G401 (cell line): Measurements from ENCODE around the gene ZFP30. TPM values are rescaled to one million over a fixed set of nuclear protein-coding genes. Genes with fewer than 3 reads are reported as not detected.
A peak's percentile ranks its signal among the peaks of the same experiment; 100 is the strongest.
"Not testable (repeated sequence)": the region's sequence is repeated elsewhere in the genome, so short reads cannot be mapped to it uniquely, and the experiment has no call there.

Source experiments
- DNase-seq: peaks from one replicate; pipeline ENCODE4 v3.0.0-alpha.2; 2015; ENCODE audit warnings: low spot score
- in situ Hi-C: cut with HindIII; loops from 2 replicates; pipeline ENCODE4 v1.10.0; 2016; ENCODE audit warnings: low sequenced_read_pairs, mixed read lengths
- total RNA-seq: library from RNA; depleted of rRNA; stranded (reverse); fragments of >200 nt; shearing (Covaris generic); gene quantifications from 2 replicates; pipeline ENCODE4 v1.2.3, GENCODE V29; 2014; rRNA removed

The ZFP30 gene
- 13.6 and 42.7 TPM in 2 replicates for total RNA-seq

- in situ Hi-C loops = no loop called here
- peak; percentile 89 for DNase-seq
Observed at GRCh38 chr19:37655301-37655688, at the start of gene ZFP30. ZFP30 (minus strand) TSS chr19:37655465; CDS start chr19:37647822, 7,643 bp downstream.

- in situ Hi-C loops = no loop called here
- DNase-seq = no peak
Observed at GRCh38 chr19:37699057-37699456, 43.8 kb upstream of the ZFP30 start.

GRCh38 chr19:37698216-37698615 lies 43.0 kb upstream of the ZFP30 start:
- DNase-seq = no peak
- in situ Hi-C loops = no loop called here

GRCh38 chr19:37695144-37695899 lies 40.1 kb upstream of the ZFP30 start:
- DNase-seq = no peak
- in situ Hi-C loops = no loop called here

GRCh38 chr19:37692956-37693620 lies 37.8 kb upstream of the ZFP30 start:
- DNase-seq = no peak
- in situ Hi-C loops = no loop called here

- peak; percentile 89 for DNase-seq
- in situ Hi-C loops = no loop called here
Observed at GRCh38 chr19:37691881-37692504, 36.7 kb upstream of the ZFP30 start.

- no peak for DNase-seq
- in situ Hi-C loops = no loop called here
Observed at GRCh38 chr19:37683520-37683919, 28.3 kb upstream of the ZFP30 start.

- in situ Hi-C loops = no loop called here
Observed at GRCh38 chr19:37669450-37669914, 14.2 kb upstream of the ZFP30 start.

GRCh38 chr19:37657157-37657556 lies 1.9 kb upstream of the ZFP30 start:
- DNase-seq, in situ Hi-C loops: not testable (repeated sequence)

More at GRCh38 chr19:37669450-37669914, 14.2 kb upstream of the ZFP30 start:
- no peak for DNase-seq

- in situ Hi-C loops = no loop called here
- DNase-seq = peak; percentile 87
Observed at GRCh38 chr19:37655689-37656371, 565 bp upstream of the ZFP30 start.

- DNase-seq = peak; percentile 59
- in situ Hi-C loops = no loop called here
Observed at GRCh38 chr19:37654629-37655300, 500 bp downstream of the ZFP30 start.

GRCh38 chr19:37654118-37654517 lies 1.1 kb downstream of the ZFP30 start:
- in situ Hi-C loops = no loop called here
- no peak for DNase-seq

- in situ Hi-C loops = no loop called here
- no peak for DNase-seq
Observed at GRCh38 chr19:37635076-37636056, 19.9 kb downstream of the ZFP30 start.

GRCh38 chr19:37594982-37595382 lies 60.3 kb downstream of the ZFP30 start:
- in situ Hi-C loops = no loop called here
- DNase-seq = peak; percentile 82

GRCh38 chr19:37594304-37594981 lies 60.8 kb downstream of the ZFP30 start, which contains the start of the genes ZNF540 and ZNF571:
ZNF540 (plus strand) TSS chr19:37594876; CDS start chr19:37598448, 3,572 bp downstream.
ZNF571 (minus strand) TSS chr19:37594792; CDS start chr19:37586676, 8,116 bp downstream.
- peak; percentile 97 for DNase-seq
- in situ Hi-C loops = no loop called here

GRCh38 chr19:37593996-37594303 lies 61.3 kb downstream of the ZFP30 start:
- in situ Hi-C loops = no loop called here
- no peak for DNase-seq

- no peak for DNase-seq
- in situ Hi-C loops = no loop called here
Observed at GRCh38 chr19:37583340-37583739, 71.9 kb downstream of the ZFP30 start.
